ENCODE data around the gene SLC26A3.

SLC26A3 gene

GRCh38 chr7:107751113-107751512 lies 51.9 kb downstream of the SLC26A3 start:
- Histone ChIP-seq H4K20me1 (ENCODE audit: insufficient read depth, low read length) (no peaks in the 10 kb centered on the region), H3K79me2 (ENCODE audit: insufficient read depth, low read length) (peaks cover 44% of the 10 kb centered on the region), H2AFZ (ENCODE audit: low read length) (no peak overlapping the region)

DNA sequence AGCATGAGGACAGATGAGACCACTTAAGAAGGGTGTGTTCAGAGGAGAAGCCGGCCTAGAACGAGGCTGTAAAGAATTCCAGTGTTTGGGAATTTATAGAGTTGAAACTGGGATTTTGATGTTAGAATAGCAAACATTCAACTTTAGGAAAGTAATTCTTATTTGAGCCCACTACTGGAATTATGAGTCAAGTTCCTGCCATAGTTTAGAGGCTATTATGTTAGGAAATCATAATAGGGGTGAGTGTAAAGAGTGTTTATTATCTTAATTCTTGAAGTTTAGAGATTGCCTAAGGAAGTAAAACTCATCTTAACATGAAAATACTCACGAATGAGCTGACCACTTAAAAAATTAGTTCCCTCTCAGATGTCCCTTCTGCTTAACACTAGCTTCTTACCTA lies 57.0 kb downstream of the SLC26A3 start:
- TF ChIP-seq EZH2 (IDR thresholded peaks at IDR 0.05; ENCODE audit: borderline replicate concordance, low read length), result no peak
- TF ChIP-seq, protein P1, sequence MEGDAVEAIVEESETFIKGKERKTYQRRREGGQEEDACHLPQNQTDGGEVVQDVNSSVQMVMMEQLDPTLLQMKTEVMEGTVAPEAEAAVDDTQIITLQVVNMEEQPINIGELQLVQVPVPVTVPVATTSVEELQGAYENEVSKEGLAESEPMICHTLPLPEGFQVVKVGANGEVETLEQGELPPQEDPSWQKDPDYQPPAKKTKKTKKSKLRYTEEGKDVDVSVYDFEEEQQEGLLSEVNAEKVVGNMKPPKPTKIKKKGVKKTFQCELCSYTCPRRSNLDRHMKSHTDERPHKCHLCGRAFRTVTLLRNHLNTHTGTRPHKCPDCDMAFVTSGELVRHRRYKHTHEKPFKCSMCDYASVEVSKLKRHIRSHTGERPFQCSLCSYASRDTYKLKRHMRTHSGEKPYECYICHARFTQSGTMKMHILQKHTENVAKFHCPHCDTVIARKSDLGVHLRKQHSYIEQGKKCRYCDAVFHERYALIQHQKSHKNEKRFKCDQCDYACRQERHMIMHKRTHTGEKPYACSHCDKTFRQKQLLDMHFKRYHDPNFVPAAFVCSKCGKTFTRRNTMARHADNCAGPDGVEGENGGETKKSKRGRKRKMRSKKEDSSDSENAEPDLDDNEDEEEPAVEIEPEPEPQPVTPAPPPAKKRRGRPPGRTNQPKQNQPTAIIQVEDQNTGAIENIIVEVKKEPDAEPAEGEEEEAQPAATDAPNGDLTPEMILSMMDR (IDR thresholded peaks at IDR 0.05; ENCODE audit: low read length), result no peak
- peak overlapping the region; percentile 70; the same call in 1 of the 2 replicates for H3K9ac ChIP-seq (ENCODE audit: low read length)
- no peaks in the 10 kb centered on the region for H3K27me3 ChIP-seq (ENCODE audit: insufficient read depth, low read length)
- peaks cover 36% of the 10 kb centered on the region for H3K36me3 ChIP-seq (ENCODE audit: insufficient read depth, low read length)
- H3K4me2 ChIP-seq (ENCODE audit: low read length), result peak overlapping the region; percentile 76
- peaks cover 42% of the 10 kb centered on the region for H3K4me1 ChIP-seq (ENCODE audit: insufficient read depth, low read length, severe bottlenecking)
- H3K4me3 ChIP-seq (ENCODE audit: low read depth, low read length, poor library complexity, severe bottlenecking), result peak overlapping the region; percentile 79
- no peaks in the 10 kb centered on the region for H3F3A ChIP-seq (ENCODE audit: insufficient read depth, low read length)
- no peaks in the 10 kb centered on the region for H3K9me3 ChIP-seq (ENCODE audit: low read length)
- H3K79me2 ChIP-seq (ENCODE audit: insufficient read depth, low read length), result peaks cover 64% of the 10 kb centered on the region
- no peaks in the 10 kb centered on the region for H3K9me2 ChIP-seq (ENCODE audit: low read depth, low read length)
- H3K27ac ChIP-seq (ENCODE audit: low read depth, low read length, poor library complexity, severe bottlenecking), result no peak overlapping the region
- no peaks in the 10 kb centered on the region for H4K20me1 ChIP-seq (ENCODE audit: insufficient read depth, low read length)
- no peak overlapping the region for H2AFZ ChIP-seq (ENCODE audit: low read length)

More at GRCh38 chr7:107751113-107751512, 51.9 kb downstream of the SLC26A3 start:
- TF ChIP-seq, protein P1 (IDR thresholded peaks at IDR 0.05; ENCODE audit: low read length), result no peak
- no peak for TF ChIP-seq EZH2 (IDR thresholded peaks at IDR 0.05; ENCODE audit: borderline replicate concordance, low read length)
- Histone ChIP-seq H3K36me3 (ENCODE audit: insufficient read depth, low read length) (peaks cover 83% of the 10 kb centered on the region), H3K27ac (ENCODE audit: low read depth, low read length, poor library complexity, severe bottlenecking) (no peak overlapping the region), H3K4me3 (ENCODE audit: low read depth, low read length, poor library complexity, severe bottlenecking) (no peak overlapping the region), H3K9ac (ENCODE audit: low read length) (no peak overlapping the region), H3K27me3 (ENCODE audit: insufficient read depth, low read length) (no peaks in the 10 kb centered on the region), H3K4me1 (ENCODE audit: insufficient read depth, low read length, severe bottlenecking) (peaks cover 16% of the 10 kb centered on the region), H3K9me2 (ENCODE audit: low read depth, low read length) (no peaks in the 10 kb centered on the region), H3K4me2 (ENCODE audit: low read length) (no peak overlapping the region), H3K9me3 (ENCODE audit: low read length) (no peaks in the 10 kb centered on the region), H3F3A (ENCODE audit: insufficient read depth, low read length) (no peaks in the 10 kb centered on the region)

DNA sequence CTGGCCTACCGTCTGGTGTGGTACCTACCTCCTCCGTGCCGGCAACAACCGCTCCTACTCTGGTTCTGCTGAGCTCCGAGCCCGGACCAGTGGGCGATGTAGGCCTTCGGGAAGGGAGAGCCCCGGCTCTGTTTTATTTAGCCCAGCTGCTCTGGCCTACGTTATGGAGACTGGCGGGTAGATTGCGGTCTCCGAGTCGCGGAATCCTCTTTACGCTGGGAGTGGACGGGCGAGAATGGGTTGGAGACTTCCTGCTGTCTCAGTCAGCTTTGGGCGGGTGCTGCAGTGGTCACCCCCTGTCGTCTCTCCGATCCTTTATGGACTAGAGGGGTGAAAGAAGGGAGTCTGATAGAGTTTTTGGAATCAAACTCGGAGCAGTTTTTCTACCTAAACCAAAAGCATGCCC lies 58.7 kb downstream of the SLC26A3 start:
- H3K4me2 ChIP-seq (ENCODE audit: low read length), result peak overlapping the region; percentile 76
- no peaks in the 10 kb centered on the region for H3K27me3 ChIP-seq (ENCODE audit: insufficient read depth, low read length)
- no peaks in the 10 kb centered on the region for H3F3A ChIP-seq (ENCODE audit: insufficient read depth, low read length)
- H4K20me1 ChIP-seq (ENCODE audit: insufficient read depth, low read length), result no peaks in the 10 kb centered on the region
- TF ChIP-seq, protein P1 (IDR thresholded peaks at IDR 0.05; ENCODE audit: low read length), result no peak
- TF ChIP-seq EZH2 (IDR thresholded peaks at IDR 0.05; ENCODE audit: borderline replicate concordance, low read length), result no peak
- peaks cover 42% of the 10 kb centered on the region for H3K4me1 ChIP-seq (ENCODE audit: insufficient read depth, low read length, severe bottlenecking)
- peak overlapping the region; percentile 93 for H3K27ac ChIP-seq (ENCODE audit: low read depth, low read length, poor library complexity, severe bottlenecking)
- H3K79me2 ChIP-seq (ENCODE audit: insufficient read depth, low read length), result peaks cover 52% of the 10 kb centered on the region
- peak overlapping the region; percentile 79 for H3K4me3 ChIP-seq (ENCODE audit: low read depth, low read length, poor library complexity, severe bottlenecking)
- H2AFZ ChIP-seq (ENCODE audit: low read length), result no peak overlapping the region
- H3K36me3 ChIP-seq (ENCODE audit: insufficient read depth, low read length), result peaks cover 20% of the 10 kb centered on the region
- H3K9ac ChIP-seq (ENCODE audit: low read length), result peak overlapping the region; percentile 70
- H3K9me2 ChIP-seq (ENCODE audit: low read depth, low read length), result no peaks in the 10 kb centered on the region
- H3K9me3 ChIP-seq (ENCODE audit: low read length), result no peaks in the 10 kb centered on the region

Measured in OCI-LY1 (cell line).